HUES6 (cell line): Measurements from ENCODE around the gene TMEM35B.
A peak's percentile ranks its signal among the peaks of the same experiment; 100 is the strongest.

ENCODE experiments used
- H3K27ac ChIP-seq: 2 replicates; pipeline ENCODE4 v1.7.0; 2013; ENCODE audit warnings: low read depth, mild to moderate bottlenecking, low read length, inconsistent platforms
- H3K27me3 ChIP-seq: 2 replicates; pipeline ENCODE4 v1.6.1; 2013; ENCODE audit warnings: low read length; ENCODE audit not compliant: control insufficient read depth, insufficient read depth
- H3K36me3 ChIP-seq: 2 replicates; pipeline ENCODE4 v1.6.1; 2013; ENCODE audit warnings: low read length; ENCODE audit not compliant: control insufficient read depth, insufficient read depth
- H3K4me1 ChIP-seq: 2 replicates; pipeline ENCODE4 v1.6.1; 2013; ENCODE audit warnings: low read length; ENCODE audit not compliant: control insufficient read depth, insufficient read depth
- H3K4me3 ChIP-seq: 2 replicates; pipeline ENCODE4 v1.5.1; 2013; ENCODE audit warnings: low read depth, low read length
- H3K9ac ChIP-seq: one replicate; pipeline ENCODE4 v1.6.1; 2013; ENCODE audit warnings: mild to moderate bottlenecking, low read length
- H3K9me3 ChIP-seq: 2 replicates; pipeline ENCODE4 v1.6.1; 2013; ENCODE audit warnings: low read depth, low read length; ENCODE audit not compliant: control insufficient read depth, insufficient read depth

Gene TMEM35B

GRCh38 chr1:34984793-34985608, at the start of gene TMEM35B:
TSS of gene TMEM35B (minus strand) at chr1:34985347. CDS start at chr1:34985305, 42 bp downstream.
- no peaks in the 10 kb centered on the region for H3K27me3 ChIP-seq
- H3K36me3 ChIP-seq, result peaks cover 4% of the 10 kb centered on the region
- peak within 1 kb of the TSS; percentile 84 for H3K9ac ChIP-seq
- H3K4me1 ChIP-seq, result peaks cover 10% of the 10 kb centered on the region
- H3K27ac ChIP-seq, result peak within 1 kb of the TSS; percentile 84; the same call in 1 of the 2 replicates
- H3K9me3 ChIP-seq, result no peaks in the 10 kb centered on the region
- peak within 1 kb of the TSS; percentile 73 for H3K4me3 ChIP-seq

DNA sequence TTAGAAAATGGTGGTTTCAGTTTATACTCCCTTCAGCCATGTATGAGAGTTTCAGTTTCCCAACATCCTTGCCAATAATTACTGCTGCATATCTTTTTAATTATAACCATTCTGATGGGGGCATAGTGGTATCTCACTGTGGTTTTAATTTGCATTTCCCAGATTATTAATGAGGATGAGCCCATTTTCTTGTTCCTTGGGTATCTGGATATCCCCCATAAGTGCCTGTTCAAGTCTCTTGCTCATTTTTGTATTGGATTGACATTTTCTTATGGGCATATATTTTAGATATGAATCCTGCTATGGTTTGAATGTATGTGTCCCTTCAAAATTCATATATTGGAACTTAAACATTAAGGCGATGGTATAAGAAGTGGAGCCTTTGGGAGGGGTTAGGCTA, 48.2 kb upstream of the TMEM35B start:
- no peaks in the 10 kb centered on the region for H3K27me3 ChIP-seq
- peaks cover 2% of the 10 kb centered on the region; the same call in 1 of the 2 replicates for H3K36me3 ChIP-seq
- no peak overlapping the region for H3K4me3 ChIP-seq
- no peak overlapping the region for H3K27ac ChIP-seq
- peaks cover 5% of the 10 kb centered on the region; the same call in 1 of the 2 replicates for H3K4me1 ChIP-seq
- H3K9ac ChIP-seq, result no peak overlapping the region
- H3K9me3 ChIP-seq, result peaks cover 10% of the 10 kb centered on the region

DNA sequence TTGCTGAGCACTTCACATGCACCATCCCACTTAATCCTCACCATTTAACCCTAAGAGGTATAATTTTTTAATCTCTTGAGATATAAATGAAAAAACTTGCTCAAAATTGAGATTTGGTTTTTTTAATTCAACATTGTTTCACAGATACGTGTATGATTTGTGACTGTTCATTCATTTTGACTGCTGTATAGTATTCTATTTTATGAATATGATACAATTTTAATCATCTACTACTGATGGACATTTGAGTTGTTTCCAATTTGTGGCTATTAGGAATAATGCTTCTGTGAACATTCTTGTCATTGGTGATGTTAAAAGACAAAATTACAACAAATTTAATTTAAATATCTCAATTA, 47.2 kb upstream of the TMEM35B start:
- Histone ChIP-seq H3K27me3 (no peaks in the 10 kb centered on the region), H3K36me3 (peaks cover 2% of the 10 kb centered on the region), H3K4me1 (peaks cover 5% of the 10 kb centered on the region; the same call in 1 of the 2 replicates), H3K9ac (no peak overlapping the region), H3K9me3 (peaks cover 10% of the 10 kb centered on the region), H3K4me3 (peak overlapping the region; percentile 97), H3K27ac (no peak overlapping the region)

DNA sequence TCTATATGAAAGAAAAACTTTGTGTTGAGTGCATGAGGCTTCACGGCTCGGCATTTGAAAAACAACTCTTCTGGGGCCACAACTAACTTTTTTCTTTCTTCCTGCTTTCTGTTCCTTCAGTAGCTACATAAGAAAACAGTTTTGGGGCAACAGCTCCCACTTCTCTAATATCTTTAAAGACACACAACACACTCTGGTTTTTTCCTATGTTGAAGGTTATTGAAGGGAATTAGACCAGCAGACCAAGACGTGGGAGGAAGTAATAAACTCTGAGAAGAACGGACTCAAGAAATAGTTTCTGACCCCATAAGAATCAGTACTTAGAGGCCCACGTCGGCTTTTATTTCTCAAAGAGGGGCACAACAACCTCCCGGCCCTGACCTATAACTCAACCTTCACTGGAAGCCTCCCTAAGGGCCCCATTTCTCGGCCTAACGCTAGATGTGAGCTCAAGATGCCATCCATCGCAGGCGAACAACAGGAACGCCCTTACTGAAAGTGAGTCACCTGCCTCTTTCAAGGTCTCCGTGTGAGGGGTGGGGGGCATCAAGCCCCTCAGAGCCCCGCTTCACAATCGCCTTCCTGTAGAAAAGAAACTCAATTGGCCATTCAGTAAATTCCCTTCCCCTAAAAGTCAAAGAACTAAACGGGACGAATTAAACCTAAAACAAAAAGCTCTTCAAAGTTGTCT, 45.8 kb upstream of the TMEM35B start:
- Histone ChIP-seq H3K9me3 (peaks cover 10% of the 10 kb centered on the region), H3K4me1 (peaks cover 5% of the 10 kb centered on the region; the same call in 1 of the 2 replicates), H3K27ac (peak overlapping the region; percentile 58; the same call in 1 of the 2 replicates), H3K36me3 (peaks cover 10% of the 10 kb centered on the region), H3K4me3 (peak overlapping the region; percentile 97), H3K27me3 (no peaks in the 10 kb centered on the region), H3K9ac (peak overlapping the region; percentile 90)

- Histone ChIP-seq H3K4me1 (peaks cover 5% of the 10 kb centered on the region; the same call in 1 of the 2 replicates), H3K9ac (no peak overlapping the region), H3K4me3 (peak overlapping the region; percentile 97), H3K27ac (no peak overlapping the region), H3K9me3 (peaks cover 10% of the 10 kb centered on the region), H3K27me3 (no peaks in the 10 kb centered on the region), H3K36me3 (peaks cover 10% of the 10 kb centered on the region)
These were observed 45.2 kb upstream of the TMEM35B start for GRCh38 chr1:35030338-35030737.

- Histone ChIP-seq H3K27me3 (no peaks in the 10 kb centered on the region), H3K9ac (no peak overlapping the region), H3K36me3 (peaks cover 10% of the 10 kb centered on the region), H3K27ac (no peak overlapping the region), H3K9me3 (peaks cover 10% of the 10 kb centered on the region), H3K4me1 (peaks cover 5% of the 10 kb centered on the region; the same call in 1 of the 2 replicates), H3K4me3 (no peak overlapping the region)
These were observed 44.6 kb upstream of the TMEM35B start for GRCh38 chr1:35029761-35030160.

GRCh38 chr1:35016406-35016805, 31.3 kb upstream of the TMEM35B start:
- Histone ChIP-seq H3K36me3 (peaks cover 22% of the 10 kb centered on the region), H3K9me3 (no peaks in the 10 kb centered on the region), H3K4me3 (no peak overlapping the region), H3K9ac (no peak overlapping the region), H3K4me1 (no peaks in the 10 kb centered on the region), H3K27me3 (no peaks in the 10 kb centered on the region), H3K27ac (no peak overlapping the region)

DNA sequence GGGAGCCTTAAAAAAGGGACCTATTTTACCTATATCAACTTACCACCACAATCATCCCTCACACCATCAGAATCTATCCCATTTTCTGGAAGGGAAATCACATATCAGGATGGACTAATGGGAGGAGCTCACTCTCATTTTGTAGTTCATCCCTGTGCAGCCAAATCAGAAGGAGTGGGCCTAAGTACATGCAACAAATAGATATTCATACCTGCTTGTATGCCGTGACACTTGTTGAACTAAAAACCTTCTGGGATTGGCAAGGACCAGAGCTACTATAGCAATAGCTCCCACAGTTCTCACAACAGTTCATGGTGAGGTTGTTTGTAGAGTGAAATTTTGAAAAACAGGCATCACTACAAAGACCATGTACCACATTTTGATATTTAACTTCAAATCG, 29.3 kb upstream of the TMEM35B start:
- H3K36me3 ChIP-seq, result peaks cover 36% of the 10 kb centered on the region

DNA sequence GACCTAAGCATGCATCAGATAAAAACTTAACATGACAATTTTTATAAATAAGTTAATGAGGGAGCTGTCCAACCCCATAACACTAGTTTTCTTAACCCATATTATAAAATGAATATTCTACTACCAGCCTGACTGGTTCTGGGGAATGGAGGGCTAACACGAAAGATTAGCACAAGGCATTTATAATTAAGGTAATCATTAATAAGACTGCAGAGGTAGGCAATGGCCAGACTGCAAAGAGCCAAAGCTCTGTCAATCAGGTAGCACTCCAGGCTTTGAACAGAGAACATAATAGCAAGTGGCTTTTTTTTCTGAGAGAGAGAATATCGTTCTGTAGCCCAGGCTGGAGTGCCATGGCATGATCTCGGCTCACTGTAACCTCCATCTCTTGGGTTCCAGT, 20.6 kb upstream of the TMEM35B start:
- peaks cover 30% of the 10 kb centered on the region for H3K36me3 ChIP-seq
- H3K27ac ChIP-seq, result no peak overlapping the region
- H3K27me3 ChIP-seq, result no peaks in the 10 kb centered on the region
- no peaks in the 10 kb centered on the region for H3K4me1 ChIP-seq
- no peak overlapping the region for H3K9ac ChIP-seq
- H3K9me3 ChIP-seq, result no peaks in the 10 kb centered on the region
- H3K4me3 ChIP-seq, result no peak overlapping the region

More for the DNA sequence above, 29.3 kb upstream of the TMEM35B start:
- no peaks in the 10 kb centered on the region for H3K9me3 ChIP-seq
- H3K4me3 ChIP-seq, result no peak overlapping the region
- no peak overlapping the region for H3K27ac ChIP-seq
- no peaks in the 10 kb centered on the region for H3K27me3 ChIP-seq
- no peak overlapping the region for H3K9ac ChIP-seq
- H3K4me1 ChIP-seq, result no peaks in the 10 kb centered on the region

GRCh38 chr1:35001743-35002142, 16.6 kb upstream of the TMEM35B start:
- Histone ChIP-seq H3K27ac (no peak overlapping the region), H3K4me1 (no peaks in the 10 kb centered on the region), H3K4me3 (no peak overlapping the region), H3K27me3 (no peaks in the 10 kb centered on the region), H3K9me3 (no peaks in the 10 kb centered on the region), H3K36me3 (peaks cover 19% of the 10 kb centered on the region), H3K9ac (no peak overlapping the region)

- H3K9ac ChIP-seq, result no peak overlapping the region
- no peaks in the 10 kb centered on the region for H3K9me3 ChIP-seq
- H3K27ac ChIP-seq, result no peak overlapping the region
- no peak overlapping the region for H3K4me3 ChIP-seq
- H3K27me3 ChIP-seq, result no peaks in the 10 kb centered on the region
- H3K36me3 ChIP-seq, result no peaks in the 10 kb centered on the region
- H3K4me1 ChIP-seq, result no peaks in the 10 kb centered on the region
These were observed 9.7 kb upstream of the TMEM35B start for GRCh38 chr1:34994878-34995277.
